GM18873 (cell line): ENCODE data around the gene CNTN3.

Experiments used
- ATAC-seq: cut with Tn5 transposase; IDR thresholded peaks from one replicate; pipeline ENCODE4 v1.9.1; 2021; ENCODE audit warnings: mild to moderate bottlenecking, moderate library complexity, moderate number of reproducible peaks; ENCODE audit not compliant: unreplicated experiment, low FRiP score

Gene CNTN3

DNA sequence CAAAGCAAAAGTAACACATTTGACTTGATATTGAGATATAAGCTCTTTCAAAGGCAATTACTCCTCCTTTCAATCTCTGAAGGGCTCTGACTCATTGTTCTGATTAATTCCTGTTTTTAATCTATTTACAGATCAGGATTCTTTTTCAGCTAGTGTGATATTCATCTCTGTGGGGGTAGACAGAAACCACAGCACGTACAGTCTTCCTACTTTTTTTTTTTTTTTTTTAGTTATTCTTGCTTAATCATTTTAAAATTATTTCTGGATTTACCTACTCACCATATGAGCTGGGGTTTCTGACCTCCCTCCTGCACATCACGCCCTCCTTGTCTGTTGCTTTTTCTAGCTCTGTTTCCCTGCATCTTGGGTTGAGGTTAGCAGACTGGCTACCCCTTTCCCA, 1.4 kb downstream of the CNTN3 start:
- ATAC-seq = no peak

DNA sequence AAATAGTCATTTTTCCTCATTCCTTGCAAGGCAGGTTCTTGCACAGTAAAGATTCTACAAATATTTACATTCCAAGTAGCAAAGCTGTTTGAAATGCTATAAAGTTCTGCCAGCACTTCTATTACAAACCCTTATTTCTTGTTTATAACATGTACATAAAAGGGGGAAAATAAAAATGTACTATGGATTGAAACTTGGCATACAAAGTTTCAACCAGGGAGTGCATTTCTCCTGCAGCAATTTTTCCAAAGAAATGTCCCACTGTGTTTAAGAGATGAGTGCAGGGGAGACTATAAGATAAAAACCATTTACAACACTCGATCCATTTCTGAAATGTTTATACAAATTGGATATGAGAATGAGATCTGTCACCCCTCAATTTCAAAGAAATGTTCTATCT, 3.3 kb downstream of the CNTN3 start:
- ATAC-seq = no peak

DNA sequence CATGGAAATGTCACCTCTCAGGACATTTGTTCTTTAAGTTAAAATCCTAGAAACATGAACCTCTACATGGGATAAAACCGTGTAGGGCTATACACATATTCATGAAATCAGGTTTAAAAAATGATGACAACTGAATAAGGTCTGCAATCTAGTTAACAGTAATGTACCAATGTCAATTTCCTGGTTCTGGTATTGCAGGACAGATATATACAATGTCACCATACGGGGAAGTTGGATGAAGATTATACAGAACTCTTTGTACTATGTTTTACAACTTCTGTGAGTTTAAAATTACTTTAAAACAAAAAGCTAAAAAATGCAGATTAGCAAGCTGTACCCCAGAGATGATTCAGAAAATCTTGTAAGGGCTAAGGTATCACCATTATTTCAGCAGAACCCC, 6.7 kb downstream of the CNTN3 start:
- no peak for ATAC-seq

DNA sequence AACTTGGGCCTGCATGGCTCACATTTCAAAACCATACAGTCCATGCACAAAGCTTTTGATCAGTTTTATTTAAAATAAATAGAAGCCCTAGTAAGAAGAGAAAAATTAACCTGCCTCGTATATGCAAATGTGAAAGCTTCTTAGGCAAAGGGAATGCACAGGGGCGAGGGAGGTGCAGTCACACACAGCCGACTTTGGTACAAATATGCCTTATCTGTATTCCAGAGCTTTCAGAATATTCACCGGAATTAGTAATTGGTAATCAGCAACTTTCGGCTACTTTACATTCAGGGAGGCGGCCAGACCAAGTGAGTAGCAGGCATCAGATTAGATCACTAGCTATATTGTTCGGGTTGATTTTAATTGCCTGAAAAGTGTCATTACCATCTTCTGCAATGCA, 7.5 kb downstream of the CNTN3 start:
- ATAC-seq = no peak

DNA sequence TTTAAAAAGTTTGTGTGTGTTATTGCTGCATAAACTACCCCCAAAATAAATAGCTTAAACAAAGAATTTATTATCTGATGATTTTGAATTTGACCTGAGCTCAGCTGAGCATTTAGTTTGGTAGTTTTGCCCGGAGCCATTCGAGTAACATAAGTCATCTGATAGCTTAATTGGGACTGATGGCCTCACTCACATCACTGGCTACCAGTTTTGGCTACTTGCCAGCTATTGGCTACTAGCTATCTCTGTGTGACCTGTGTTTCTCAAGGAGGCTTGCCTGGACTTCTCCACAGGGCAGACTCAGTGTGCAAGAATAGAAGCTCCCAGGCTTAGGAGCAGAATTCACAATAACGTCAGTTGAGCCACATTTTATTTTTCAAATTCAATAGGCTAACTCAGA, 9.0 kb downstream of the CNTN3 start:
- ATAC-seq = no peak

DNA sequence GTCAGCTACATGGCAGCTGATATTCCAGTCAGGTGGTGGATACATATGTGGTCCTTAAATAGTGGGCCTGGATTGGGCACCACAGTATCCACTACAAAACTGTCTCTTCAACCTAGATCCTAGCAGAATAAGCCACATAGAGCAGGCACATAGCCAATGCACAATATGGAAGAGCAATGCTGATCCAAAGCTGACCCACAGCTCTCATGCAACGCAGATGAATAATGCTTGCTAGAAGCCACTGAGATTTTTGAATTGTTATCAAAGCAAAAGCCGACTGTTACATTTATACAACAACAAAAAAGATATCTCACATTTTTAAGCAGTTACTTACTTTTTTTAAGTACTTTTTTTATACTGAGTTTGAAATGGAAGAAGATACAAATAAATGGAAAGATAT, 11.2 kb downstream of the CNTN3 start:
- ATAC-seq = no peak

DNA sequence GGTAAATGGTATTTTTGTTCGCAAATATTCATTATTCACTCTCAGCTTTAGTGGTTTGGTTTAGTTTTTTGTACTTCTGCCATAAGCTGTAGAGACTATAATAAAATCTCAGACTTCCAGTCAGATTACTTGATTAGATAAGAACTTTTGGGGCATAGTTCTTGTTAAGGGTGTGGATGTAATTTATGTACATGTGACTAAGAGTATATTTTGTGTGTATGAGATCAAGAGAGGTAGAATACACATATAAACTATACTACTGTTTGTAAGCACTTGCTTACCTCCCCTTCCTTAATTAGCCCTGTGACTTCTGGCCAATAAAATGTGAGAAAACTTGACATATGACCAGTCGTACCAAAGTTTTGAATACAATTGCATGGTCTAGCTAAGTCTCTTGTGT, 12.0 kb downstream of the CNTN3 start:
- ATAC-seq = no peak

DNA sequence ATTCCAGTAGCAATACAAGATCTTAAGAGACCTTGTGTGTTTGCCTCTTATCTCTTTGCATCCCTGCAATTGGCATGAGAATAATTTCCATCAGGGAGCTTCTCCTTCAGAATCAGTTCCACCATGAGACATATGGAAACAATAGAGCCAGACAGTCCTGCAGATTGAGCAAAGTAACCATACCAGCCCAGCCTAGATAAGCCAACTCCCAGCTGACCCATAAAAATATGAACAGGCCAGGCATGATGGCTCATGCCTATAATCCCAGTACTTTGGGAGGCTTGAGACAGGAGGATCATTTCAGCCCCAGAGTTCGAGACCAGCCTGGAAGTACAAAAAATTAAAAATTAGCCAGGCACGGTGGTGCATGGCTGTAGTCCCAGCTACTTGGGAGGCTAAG, 12.7 kb downstream of the CNTN3 start:
- ATAC-seq = no peak

DNA sequence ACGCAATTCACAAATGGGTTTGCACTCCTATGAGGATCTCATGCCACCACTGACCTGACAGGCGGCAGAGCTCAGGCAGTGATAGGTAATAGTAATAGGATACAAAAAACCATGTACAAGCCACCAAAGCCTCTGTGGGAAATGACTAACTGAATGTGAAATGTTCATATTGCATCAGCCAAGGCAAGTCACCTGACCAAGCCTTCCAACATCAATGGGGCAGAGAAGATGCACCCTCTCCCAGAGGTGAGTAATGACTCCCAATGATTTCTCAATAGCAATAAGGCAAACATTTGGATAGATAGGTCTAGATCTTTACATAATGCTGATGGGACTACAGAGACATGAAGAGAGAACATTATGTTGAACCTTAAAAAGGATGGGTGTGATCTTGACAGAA, 14.9 kb downstream of the CNTN3 start:
- no peak for ATAC-seq

DNA sequence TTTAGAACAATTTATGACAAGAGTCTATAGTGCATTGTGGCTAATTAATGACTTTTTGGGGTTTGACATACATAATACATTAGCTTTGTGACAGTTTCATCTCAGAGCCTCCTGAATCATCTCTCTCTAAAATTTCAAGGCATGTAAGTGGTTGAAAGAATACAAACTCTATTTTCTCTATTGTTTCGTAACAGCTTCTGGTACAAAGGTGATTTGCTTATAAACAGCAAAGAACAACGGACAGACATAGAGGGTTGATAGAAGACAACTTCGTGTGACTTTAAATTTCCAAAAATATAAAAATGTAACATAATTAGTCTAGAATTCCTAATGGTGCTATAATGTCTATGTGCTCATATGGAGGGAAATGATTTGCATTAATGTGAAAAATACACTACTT, 21.3 kb downstream of the CNTN3 start:
- no peak for ATAC-seq

DNA sequence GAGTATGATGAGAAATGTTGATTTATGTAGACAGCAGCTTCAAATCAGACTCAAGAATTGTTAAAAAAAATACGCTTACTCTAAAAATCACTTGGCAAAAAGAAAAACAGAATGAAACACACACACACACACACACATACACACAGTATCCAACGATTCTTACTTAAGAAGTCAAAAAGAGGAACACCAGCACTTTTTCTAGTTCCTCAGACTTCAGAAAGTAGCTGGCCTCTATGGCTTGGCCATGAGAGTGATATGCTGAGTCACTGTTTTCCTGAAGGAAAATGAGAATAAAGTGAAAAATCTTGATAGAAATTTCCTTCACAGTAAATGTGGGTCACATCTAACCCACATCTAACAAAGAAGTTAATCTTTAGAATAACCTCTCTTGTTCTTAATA, 22.1 kb downstream of the CNTN3 start:
- ATAC-seq = no peak

DNA sequence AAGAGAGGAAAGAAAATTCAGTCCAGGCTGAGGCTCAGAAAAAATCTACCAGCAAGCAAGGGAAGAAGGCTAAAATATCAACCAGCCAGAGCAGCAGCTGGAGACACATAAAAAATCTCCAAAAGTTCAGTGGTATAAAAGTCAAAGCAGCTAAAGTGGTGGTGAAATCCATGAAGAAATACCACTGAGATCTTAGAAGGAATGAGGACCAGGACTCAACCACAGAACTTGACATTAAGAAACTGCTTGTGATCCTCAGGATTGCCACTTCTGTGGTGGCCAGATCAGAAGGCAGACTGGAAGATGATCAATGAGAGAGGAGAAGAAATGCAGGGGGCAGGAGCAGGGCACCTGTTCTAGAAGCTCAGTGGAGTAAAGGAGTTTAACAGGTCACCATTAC, 22.5 kb downstream of the CNTN3 start:
- ATAC-seq = no peak

DNA sequence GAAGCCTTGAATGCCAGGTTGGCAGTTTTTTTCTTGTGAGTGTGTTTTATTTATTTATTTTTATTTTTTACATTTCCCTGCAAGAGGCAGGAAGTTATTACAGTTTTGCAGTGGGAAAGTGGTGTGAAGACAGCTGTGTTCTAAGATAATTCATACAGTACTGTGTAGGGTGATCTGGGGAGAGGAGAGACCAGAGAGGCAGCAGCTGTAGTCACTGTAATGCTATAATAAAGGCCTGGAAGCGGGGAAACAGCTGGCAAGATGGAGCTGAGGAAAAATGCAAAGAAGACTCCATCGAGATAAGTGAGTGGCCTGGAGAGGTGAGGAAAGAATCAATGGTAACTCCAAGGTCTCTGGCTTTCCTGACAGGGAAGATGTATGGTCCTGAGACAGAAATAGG, 23.1 kb downstream of the CNTN3 start:
- no peak for ATAC-seq

DNA sequence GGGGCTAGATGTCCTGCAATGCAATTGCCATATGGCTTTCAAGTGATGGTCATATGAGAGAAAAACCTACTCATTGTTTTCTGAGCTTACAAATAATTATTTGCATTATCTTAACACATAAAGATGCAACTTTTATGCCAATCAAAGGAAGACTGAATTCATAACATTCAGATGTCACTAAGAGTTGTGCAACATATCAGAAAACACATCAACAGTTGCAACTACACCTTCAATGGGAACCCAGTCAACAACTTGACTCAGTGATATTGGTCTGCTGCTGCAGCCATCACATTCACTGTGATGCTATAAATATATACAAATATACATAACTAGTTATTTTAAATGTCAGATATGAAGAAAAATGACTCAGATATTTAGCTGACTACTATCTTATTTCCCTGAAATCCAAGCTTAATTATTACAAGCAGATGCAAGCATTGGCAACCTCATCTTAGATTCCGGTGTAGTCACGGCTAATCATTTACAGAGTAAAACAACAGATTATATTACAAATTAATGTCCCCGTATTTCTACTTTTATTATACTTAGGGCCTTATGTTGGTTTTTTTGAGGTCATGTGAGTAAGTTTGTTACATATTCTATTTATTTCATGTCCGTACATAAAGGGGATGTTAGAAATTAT, 23.7 kb downstream of the CNTN3 start:
- ATAC-seq = no peak

DNA sequence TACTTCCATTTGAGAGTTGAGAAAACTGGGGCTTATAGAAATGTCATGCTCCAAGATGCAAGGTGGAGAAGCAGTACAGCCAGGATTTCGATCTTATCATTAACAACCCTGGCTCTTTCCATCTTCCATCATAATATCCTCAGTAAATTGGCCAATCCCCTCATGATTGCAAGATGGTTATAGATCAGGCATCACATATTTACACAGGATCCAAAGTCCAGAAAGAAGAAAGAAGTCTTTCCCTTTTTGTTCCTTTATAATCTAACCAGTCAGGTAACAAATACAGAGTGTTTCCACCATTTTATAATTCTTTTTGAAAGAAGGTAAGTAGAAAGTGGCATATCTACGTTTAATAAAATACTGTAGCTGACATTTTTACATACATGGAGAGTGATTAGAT, 29.7 kb downstream of the CNTN3 start:
- ATAC-seq = no peak

DNA sequence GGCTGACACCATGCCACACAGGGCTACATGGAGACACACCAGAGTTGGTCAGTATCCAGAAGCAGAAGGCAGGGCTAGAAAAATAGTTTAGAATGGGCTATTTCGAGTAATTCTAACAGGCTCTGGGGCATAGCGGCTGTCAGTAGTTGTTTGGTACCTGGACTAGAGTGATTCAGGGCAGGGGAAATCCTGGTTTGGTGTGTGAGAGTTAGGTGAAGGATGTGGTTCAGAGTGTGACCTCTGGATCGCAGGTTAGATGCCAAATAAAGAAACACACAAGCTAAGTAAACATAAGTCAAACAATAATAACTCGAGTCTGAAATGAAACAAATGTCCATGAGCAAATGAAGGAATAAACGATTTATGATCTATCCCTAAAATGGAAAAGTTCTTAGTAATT, 31.5 kb downstream of the CNTN3 start:
- no peak for ATAC-seq

DNA sequence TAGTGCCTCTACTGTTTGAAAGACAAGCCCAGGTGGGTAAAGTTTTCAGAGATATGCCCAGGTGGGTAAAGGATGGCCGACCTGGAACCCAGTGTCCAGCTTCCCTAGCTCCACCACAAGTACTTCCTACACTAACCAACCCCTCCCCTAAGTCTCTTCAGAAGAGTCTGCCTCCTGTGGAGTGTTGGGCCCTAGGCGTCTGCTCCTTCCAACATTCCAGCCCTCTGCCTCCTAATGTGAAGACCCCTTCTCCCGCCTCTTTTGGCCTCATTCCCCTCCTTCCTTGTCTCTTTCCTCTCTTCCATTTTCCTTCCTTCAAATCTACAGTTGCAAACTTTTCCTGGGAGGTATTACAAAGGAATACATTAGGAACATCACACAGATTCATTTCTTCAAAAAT, 38.6 kb downstream of the CNTN3 start:
- no peak for ATAC-seq

DNA sequence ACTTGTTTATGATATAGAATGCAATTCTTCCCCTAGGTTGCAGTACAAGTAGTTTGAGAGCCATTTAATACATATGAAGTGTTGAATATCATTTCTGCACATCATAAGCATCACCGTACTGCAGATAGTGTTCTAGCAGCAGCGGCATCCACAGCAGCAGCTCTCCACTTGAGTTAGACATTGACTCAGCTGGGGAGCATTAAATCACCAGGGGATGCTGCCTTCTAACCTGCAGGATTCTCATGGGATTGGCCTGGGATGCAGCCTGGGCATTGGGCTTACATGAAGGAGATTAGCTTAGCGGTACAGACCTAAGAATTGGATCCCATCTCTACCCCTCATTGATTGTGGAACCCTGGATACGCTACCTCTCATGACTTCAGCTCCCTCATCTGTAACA, 43.3 kb downstream of the CNTN3 start:
- ATAC-seq = no peak
